GM19238 (cell line): ENCODE results near the gene TAGAP.

Experiments used
- DNase-seq: peaks from one replicate; pipeline ENCODE4 v3.0.0; 2011; ENCODE audit warnings: low spot score; ENCODE audit not compliant: insufficient read length

Gene TAGAP

GRCh38 chr6:159071843-159072769, 27.3 kb upstream of the TAGAP start:
- DNase-seq: no peak

GRCh38 chr6:159068904-159069578, 24.2 kb upstream of the TAGAP start:
- no peak for DNase-seq

DNA sequence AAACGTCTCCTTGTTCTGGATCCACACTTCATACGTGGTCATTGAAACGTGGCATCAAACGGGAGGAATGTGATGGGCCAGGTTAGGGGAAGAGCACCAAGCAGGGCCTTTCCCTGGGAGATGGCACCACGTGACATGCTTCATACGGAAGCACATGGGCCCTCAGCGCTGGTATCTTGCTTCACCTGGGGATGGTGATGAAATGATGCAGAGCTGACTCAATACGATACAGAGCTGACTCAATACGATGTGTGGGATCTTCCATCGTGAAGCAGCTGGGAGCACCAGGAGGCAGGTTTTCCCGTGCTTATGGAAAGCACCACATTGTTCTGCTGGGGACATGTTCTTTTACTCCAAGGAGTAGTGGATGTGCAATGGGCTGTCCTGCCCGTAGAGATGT, 22.5 kb upstream of the TAGAP start:
- no peak for DNase-seq

- no peak for DNase-seq
Measured at GRCh38 chr6:159066483-159066882, 21.7 kb upstream of the TAGAP start.

- DNase-seq: no peak
Measured at GRCh38 chr6:159065759-159066329, 21.1 kb upstream of the TAGAP start.

- no peak for DNase-seq
Measured at GRCh38 chr6:159065091-159065490, 20.3 kb upstream of the TAGAP start.

DNA sequence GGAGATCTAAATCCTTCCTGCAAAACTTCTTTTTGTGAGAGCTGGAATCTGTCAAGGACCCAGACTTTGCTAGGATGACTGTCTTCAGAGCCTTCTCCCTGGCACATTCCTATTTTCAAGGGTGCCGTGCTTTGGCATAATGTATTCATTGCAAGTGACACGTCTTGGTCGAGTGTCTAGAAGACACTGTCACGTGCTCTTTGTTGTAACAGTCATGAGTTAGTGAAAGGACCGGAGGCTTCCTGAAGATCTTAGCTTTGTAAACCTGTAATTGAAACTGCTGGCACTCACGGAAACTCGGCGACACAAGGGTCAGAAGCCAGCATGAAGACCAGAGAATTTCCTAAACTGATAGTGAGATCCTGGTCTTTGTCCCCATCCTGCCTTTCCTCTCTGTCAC, 19.7 kb upstream of the TAGAP start:
- no peak for DNase-seq

DNA sequence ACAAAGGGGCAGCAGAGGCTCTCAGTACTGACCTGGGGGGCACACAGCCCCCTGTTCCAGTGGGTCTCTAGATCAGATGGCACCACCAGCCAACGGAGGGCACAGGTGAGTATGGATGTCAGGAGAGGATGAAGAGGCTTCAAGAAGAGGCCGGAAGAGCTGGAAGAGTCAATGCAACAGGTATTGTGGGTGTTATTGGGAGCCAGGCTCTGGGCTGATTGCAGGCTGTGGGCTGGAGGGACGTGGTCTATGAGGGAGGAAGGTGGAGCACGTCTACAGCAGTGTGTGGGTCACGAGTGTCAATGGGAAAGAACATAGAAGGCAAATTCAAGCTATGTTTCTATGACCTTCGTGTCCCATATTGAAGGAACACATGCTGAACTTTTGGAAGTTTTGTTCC, 18.8 kb upstream of the TAGAP start:
- no peak for DNase-seq

GRCh38 chr6:159062976-159063375, 18.2 kb upstream of the TAGAP start:
- DNase-seq: no peak

- DNase-seq: no peak
Measured at GRCh38 chr6:159062564-159062945, 17.8 kb upstream of the TAGAP start.

GRCh38 chr6:159061805-159062563, 17.2 kb upstream of the TAGAP start:
- no peak for DNase-seq

- DNase-seq: no peak
Measured at GRCh38 chr6:159061146-159061545, 16.4 kb upstream of the TAGAP start.

DNA sequence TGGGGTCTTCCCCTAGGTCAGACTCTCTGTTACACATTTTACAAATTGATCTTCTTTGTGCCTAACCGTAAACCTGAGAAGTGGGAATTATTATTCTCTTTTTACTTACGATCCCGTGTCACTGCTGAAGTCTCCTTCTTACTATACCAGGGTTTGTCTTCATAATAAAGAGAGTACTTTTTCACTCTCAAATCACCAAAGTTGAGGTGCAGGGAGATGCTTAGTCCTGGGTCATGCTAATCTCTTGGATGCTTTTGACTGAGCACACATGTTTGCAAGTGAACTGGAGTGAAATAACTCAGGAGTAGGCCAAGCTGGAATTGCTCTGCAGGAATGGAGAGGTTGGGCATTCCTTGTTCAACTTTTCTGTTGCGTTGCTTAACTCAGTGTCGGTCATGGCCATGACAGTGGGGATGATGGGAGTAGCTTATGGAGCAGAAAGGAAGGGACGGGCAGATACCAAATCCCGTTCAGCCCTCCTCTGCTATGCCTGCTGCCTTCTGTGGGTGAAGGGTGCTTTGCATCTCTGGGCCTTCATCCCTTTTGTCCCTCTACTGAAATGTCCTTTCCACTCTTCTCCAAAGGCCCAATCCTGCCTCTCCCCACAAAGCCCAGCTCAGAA, 15.2 kb upstream of the TAGAP start:
- no peak for DNase-seq

DNA sequence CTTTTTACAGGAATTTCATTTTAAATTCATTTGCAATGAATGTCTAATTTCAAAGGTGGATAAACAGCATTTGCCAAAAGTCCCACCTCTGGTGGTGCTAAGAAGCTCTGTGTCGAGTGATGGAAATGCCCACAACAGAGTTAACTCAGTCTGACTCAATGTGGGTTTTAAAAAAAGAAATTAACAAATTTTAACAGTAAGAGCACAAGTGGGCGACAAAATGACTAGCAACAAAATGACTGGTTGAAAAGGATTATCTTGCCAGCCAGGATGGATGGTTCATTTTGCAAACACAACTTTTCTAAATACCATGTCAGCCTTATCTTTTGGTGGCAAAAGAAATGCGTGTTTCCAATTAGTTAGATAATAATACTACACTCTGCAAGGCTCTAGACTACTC, 14.3 kb upstream of the TAGAP start:
- DNase-seq: no peak

DNA sequence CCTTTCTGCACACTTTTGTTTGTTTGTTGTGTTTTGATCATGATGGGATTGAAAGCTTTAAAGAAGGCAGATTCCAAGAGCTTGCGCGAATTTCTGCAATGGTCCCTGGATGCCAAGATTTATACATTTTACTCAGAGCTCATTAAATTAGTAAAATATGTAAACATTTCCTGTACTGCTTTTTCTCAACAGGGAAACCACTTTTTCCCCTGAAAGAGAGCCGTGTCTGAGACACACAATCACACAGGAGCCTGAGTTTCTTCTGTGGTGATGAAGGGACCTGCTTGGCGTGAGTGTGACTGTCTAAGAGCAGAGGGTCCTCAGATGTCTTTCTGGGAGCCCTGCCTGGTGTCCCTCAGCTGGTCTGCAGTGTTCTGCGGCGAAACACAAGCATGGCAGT, 12.1 kb upstream of the TAGAP start:
- no peak for DNase-seq

- DNase-seq: no peak
Measured at GRCh38 chr6:159056432-159056831, 11.6 kb upstream of the TAGAP start.

DNA sequence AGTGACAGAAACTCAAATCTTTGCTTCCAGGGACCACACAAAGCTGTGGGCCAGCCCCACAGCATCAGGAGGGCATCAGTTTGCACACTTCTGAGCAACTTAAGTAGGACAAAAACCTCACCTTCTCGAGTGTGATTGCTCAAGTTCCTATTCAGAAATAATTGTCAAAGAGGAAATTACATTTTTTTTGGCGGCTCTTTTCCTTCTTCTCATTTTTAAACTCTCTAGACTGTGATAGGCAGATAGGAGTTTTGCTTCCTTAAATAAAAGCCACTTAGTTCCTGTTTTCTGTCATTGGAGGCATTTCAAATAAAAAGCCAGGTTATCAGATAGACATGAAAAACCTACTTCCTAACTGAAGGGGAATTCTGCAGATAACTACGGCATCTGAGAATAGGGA, 11.2 kb upstream of the TAGAP start:
- no peak for DNase-seq

DNA sequence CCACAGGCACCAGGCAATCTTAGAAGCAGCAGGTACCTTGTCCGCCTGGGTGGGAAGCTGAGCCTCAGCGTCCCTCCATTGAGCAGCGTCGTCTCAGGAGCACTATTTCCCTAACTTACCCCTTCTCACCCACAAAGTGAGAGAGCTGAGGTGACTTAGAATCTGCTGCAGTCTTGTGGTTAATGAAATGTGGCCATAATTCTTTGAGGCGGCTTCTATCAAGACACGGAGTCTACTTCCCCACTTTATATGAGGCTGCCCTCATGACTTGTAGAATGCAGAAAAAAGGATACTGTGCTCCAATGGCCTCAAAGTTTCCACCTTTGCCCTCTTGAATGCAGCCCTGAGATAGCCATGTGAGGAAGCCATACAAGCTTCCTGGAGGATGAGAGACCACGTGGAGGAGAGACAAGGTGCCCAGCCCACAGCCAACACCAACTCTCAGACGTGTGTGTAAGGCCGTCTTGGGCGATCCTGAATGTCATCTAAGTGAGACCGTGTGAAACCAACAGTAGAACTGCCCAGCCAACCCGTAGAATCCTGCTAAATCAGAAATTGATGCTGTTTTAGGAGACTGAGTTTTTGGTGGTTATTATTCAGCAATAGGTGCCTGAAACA, 9.1 kb upstream of the TAGAP start:
- DNase-seq: no peak

GRCh38 chr6:159052720-159053119, 7.9 kb upstream of the TAGAP start:
- DNase-seq: no peak

- no peak for DNase-seq
Measured at GRCh38 chr6:159047891-159048685, 3.3 kb upstream of the TAGAP start.
